Right lobe of liver (tissue), 4 donors: ENCODE data around the gene PTCSC3.

ENCODE experiments used
- POLR2A ChIP-seq: fragments of 450-650 bp; IDR thresholded peaks from one replicate; pipeline ENCODE4 v1.6.1; 2017; ENCODE audit warnings: antibody characterized with exemption, mild to moderate bottlenecking
- TF ChIP-seq, protein P1 (sequence below), 4 donors: fragments of 200-600 bp in 3 of 4; fragments of 450-650 bp in 1 of 4; IDR thresholded peaks; one replicate each; pipeline versions ENCODE4 v1.5.1 to v1.8.0; 2016 to 2022; ENCODE audit warnings: antibody characterized with exemption in 4 of 4, mild to moderate bottlenecking in 2 of 4
- donor health status: DM: no; HTN: no; CAD: no.
- donor health status: DM: no; HTN: no; CAD: no.
- donor health status: DM: no; HTN: yes; CAD: no.

DNA sequence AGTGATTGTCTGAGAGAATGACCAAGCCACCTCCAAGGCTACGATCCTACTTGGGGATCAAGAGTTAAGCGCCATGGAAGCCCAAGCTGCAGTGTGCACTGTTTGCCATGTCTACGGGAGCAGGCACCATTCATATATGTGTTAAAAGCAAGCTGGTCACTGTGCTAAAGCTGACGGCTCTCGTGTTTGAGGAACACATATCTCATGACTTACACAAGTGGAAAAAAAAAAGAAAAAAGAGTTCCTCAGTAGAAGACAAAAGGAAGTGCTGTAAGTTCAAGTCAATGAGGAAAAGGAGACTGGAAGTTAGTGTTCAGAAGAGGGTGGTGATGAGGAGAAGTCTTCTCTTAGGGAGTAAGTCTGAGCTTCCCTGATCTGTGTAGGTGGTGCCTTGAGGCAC, 4.9 kb upstream of the PTCSC3 start:
- TF ChIP-seq, protein P1, sequence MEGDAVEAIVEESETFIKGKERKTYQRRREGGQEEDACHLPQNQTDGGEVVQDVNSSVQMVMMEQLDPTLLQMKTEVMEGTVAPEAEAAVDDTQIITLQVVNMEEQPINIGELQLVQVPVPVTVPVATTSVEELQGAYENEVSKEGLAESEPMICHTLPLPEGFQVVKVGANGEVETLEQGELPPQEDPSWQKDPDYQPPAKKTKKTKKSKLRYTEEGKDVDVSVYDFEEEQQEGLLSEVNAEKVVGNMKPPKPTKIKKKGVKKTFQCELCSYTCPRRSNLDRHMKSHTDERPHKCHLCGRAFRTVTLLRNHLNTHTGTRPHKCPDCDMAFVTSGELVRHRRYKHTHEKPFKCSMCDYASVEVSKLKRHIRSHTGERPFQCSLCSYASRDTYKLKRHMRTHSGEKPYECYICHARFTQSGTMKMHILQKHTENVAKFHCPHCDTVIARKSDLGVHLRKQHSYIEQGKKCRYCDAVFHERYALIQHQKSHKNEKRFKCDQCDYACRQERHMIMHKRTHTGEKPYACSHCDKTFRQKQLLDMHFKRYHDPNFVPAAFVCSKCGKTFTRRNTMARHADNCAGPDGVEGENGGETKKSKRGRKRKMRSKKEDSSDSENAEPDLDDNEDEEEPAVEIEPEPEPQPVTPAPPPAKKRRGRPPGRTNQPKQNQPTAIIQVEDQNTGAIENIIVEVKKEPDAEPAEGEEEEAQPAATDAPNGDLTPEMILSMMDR (IDR thresholded peaks at IDR 0.05), result no peak
- no peak for TF ChIP-seq POLR2A
